ENCODE measurements around the gene KCNG2.
"Not testable (repeated sequence)": the region's sequence is repeated elsewhere in the genome, so short reads cannot be mapped to it uniquely, and the experiment has no call there.

Gene KCNG2

GRCh38 chr18:79872527-79873444 lies 75.0 kb downstream of the KCNG2 start:
- FAIRE-seq: no peak

GRCh38 chr18:79873449-79874110 lies 75.8 kb downstream of the KCNG2 start:
- no peak for FAIRE-seq

- no peak for FAIRE-seq
These were observed 77.1 kb downstream of the KCNG2 start for GRCh38 chr18:79874553-79875530.

GRCh38 chr18:79875531-79875919 lies 77.8 kb downstream of the KCNG2 start:
- no peak for FAIRE-seq

GRCh38 chr18:79875931-79876461 lies 78.3 kb downstream of the KCNG2 start:
- FAIRE-seq: no peak

GRCh38 chr18:79876497-79876896 lies 78.8 kb downstream of the KCNG2 start:
- FAIRE-seq: no peak

- FAIRE-seq: no peak
These were observed 79.7 kb downstream of the KCNG2 start for GRCh38 chr18:79877163-79878091.

DNA sequence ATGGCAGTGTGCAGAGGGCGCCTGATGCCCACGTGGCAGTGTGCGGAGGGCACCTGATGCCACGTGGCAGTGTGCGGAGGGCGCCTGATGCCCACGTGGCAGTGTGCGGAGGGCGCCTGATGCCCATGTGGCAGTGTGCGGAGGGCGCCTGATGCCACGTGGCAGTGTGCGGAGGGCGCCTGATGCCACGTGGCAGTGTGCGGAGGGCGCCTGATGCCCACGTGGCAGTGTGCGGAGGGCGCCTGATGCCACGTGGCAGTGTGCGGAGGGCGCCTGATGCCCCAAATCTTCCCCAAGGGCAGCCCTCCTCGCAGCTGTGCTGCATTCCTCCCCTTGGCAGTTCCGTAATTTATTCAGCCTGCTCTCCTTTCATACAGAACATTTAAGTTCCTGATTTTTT lies 80.5 kb downstream of the KCNG2 start:
- FAIRE-seq: not testable (repeated sequence)

GRCh38 chr18:79878741-79879378 lies 81.1 kb downstream of the KCNG2 start:
- FAIRE-seq: no peak

DNA sequence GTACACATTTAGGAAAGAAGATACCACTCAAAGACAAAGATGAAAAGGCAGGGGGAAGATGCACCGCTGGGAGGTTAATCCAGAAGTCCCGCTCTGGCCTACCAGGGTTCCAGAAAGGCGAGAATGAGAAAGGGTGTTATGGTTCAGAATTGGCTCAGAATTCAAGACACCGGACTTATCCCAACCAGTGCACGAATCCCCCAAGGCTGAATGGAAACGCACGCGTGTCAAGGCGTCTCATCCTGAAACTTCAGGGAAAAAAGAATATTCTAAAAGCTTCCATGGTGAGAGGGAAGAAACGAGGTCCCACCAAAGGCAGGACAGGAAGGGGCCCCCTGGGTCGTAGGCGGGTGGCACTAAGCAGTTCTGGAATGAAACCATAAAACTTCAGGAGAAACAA lies 81.8 kb downstream of the KCNG2 start:
- no peak for FAIRE-seq

DNA sequence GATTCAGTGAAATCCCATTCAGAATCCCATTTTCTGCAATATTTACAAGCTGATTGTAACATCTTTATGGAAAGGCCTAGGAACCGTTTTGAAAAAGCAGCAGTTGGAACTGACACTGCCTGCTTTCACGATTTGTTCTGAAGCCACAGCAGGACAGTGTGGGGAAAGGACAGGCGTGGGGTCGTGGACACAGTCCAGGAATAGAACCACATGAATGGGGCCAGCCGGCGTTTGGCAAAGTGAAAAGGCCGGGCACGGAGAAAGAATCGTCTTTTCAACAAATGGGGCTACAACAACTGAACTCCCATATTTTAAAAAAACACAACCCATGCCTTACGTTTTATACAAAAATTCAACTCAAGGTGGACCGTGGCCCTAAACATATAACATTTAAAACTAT lies 84.0 kb downstream of the KCNG2 start:
- FAIRE-seq: no peak

GRCh38 chr18:79882522-79883241 lies 84.9 kb downstream of the KCNG2 start:
- FAIRE-seq: no peak

DNA sequence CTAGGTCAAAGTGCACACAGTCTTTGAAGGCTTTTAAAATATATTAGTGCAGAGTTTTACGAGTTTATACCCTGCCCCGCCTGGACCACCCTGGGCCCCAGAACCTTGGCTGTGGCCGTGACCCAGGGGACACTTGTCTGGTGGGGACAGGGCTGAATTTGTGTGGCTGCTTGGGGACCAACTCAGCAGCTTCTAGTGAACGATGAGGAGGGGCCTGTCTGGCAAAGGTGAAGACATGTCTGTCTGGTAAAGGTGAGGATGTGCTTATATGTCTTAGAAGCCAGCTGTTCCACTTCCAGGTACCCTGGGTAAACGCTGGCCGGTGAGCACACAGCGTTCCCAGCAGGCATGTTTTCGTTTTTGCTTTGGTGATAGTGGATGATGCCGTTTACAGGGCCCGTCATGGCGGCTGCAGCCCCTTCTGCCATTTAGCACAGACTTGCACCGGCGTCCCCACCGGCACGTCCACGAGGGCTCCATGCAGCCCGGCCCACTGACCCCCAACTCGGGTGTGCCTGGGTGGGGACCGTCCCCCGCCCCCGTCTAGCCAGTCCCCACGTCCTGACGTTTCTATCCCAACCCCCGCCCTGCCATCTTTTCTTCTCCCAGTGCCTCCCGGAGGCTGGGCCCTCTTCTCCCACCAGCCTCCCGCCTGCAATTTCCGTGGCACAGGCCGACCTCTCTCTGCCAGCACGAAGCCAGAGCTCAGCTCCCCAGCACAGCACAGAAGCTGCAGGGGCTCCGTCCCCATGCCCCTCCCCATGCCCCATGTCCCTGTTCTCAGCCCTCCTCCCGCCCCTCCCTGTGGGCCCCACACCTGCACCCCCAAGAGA lies 85.9 kb downstream of the KCNG2 start:
- no peak for FAIRE-seq

DNA sequence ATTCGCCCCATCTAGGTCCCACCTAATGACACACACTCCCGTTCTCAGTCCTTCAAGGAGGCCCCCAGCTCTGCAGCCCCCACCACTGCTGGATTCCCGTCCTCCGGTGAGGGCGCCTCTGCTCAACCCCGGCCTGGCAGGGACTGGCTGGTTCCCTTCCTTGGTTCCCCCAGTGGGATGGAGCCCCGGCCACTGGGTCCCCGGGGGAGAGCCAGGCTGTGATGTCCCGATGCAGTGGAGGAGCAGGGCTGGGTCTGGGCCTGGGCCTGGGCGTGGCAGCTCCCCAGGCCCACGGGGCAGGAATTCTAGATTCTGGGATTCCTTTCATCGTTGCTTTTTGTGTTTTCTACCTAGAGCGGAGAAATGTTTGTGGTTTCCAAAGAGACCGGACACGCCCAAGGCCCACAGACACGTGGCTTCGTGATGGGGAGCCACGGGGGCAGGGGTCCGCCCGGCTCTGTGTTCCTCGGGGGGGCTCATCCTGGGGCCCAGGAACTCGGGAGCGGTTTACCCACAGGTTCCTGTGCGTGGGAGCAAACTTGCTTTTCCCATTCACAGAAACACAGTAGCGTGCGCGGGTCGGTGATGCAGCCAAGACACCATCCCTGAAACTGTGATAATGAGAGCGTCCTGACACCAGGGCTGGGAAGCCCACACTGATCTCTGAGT lies 86.7 kb downstream of the KCNG2 start:
- no peak for FAIRE-seq

DNA sequence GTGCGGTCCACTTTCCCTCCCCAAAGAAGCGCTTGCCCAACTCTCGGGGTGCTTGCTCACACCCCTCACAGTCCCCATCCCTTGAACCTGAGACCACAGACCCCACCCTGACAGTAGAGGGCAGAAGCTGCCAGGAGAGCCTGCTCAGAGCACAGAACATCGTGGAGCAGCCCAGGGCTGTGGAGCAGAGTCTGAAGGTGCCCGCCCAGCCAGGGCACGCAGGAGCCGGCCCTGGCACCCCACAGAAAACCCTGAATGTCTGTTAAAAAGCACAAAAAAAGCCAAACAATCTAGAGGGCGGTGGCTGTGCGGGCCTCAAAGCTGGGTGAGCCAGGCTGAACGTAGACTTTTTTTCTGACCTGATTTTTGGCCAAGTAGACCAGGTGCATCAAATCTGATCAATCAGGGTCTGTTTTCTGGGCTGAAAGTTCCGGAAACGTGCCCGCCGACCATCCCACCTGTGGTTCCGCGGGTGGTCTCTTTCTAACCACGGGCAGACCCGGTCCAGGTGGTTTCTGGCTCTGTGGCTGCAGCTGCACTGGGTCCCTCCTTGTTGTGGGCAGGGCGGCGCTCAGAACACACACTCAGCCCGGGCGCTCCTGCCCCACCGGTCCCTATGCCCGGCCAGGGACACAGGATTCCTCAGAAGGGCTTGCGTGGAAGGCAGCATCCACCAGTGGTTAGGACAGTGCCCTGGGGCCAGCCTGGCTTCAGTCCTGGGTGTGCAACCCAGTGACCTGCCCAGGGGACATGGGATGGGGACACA lies 87.4 kb downstream of the KCNG2 start:
- no peak for FAIRE-seq

DNA sequence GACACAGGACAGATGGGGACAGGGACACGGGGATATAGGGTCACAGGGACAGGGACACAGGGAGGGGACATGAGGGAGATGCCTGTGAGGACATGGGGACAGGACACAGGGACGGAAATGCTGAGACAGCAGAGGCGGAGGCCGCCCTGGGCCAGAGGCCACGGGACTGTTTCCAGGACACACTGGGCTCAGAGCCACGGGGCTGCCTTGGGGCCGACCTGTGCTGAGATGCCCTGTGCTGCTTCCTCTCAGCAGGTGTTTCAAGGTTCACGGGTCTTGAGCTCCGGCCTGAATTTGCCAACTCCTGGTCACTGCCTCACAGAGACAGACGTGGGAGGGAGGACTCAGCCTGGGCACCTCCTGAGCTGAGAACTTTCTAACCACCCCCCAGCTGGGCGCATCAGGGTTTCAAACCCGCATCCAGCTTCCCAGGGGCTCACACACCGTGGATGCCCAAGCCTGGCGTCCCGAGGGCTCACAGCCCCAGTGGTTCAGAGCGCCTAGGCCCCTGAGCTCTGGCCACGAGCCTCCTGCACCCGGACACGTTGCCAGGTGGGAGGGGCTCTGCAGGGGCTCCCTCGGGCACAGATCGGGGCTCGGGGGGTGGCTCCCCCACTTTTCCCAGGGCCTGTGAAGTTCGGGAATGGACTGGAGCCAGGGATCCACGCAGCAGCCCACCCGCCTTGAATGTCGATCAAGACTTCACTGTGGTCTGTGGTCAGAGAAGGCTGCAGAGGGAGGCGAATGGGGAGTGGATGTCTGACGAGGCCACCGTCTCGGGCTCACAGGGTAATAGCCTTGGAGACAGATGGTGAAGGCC lies 89.7 kb downstream of the KCNG2 start:
- no peak for FAIRE-seq

DNA sequence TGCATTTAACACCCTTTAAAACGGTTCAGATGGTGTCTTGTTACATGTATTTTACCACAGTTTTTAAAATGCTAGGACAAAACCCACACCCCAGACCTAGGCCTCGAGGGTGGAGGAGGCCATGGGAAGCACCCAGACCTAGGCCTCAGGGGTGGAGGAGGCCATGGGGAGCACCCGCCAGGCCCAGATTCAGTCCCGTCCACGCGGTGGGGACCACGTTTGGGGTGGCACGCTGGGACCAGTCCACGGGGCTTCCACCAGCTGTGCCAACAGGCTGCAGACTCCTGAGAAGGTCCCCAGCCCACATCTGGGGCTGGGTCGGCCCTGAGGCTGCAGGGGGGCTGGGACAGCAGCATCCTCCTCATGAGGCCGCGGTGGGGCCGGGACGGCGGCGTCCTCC lies 90.3 kb downstream of the KCNG2 start:
- FAIRE-seq: no peak

All from TTC549 (cell line).